D721Med (cell line): ENCODE measurements around the gene PKIB.

ENCODE experiments used
- DNase-seq: peaks from one replicate; pipeline ENCODE4 v3.0.0; 2011; ENCODE audit warnings: low spot score; ENCODE audit not compliant: insufficient read length
- FAIRE-seq: peaks from 2 replicates; lab custom pipeline; 2011; peaks lifted over from hg19 to GRCh38; lab: Jason Lieb, UNC
- CTCF ChIP-seq: IDR thresholded peaks from 2 replicates; pipeline ENCODE4 v1.5.1; 2012; ENCODE audit warnings: mild to moderate bottlenecking, control low read depth; ENCODE audit not compliant: insufficient read depth; ENCODE audit errors: missing control alignments

The PKIB gene

GRCh38 chr6:122692807-122693580 is 82.8 kb downstream of the PKIB start:
- FAIRE-seq (no peak), DNase-seq (no peak)
- no peak for TF ChIP-seq CTCF

DNA sequence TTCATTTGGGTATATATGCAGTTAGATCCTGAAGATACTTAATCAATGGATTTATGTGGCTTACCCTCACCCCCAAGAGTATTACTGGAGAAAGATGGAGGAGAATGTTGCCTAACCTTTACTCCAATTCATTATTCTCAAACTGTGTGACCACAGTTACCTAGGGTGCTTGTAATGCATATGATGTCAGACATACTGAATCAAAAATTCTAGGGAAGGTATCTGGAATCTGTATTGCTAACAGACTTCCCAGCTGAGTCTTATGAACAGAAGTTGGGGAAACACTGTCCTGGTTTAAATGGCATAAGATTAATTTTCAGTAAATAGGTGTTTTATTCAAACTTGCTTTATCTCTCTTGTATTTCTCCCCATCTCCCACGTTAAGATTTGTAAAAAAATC is 83.9 kb downstream of the PKIB start:
- no peak for TF ChIP-seq CTCF
- DNase-seq (no peak), FAIRE-seq (no peak)

- no peak for TF ChIP-seq CTCF
- DNase-seq (no peak), FAIRE-seq (no peak)
Measured at GRCh38 chr6:122694602-122695001, 84.4 kb downstream of the PKIB start.

GRCh38 chr6:122695188-122695587 is 85.0 kb downstream of the PKIB start:
- TF ChIP-seq CTCF = no peak
- no peak for DNase-seq
- FAIRE-seq = no peak

DNA sequence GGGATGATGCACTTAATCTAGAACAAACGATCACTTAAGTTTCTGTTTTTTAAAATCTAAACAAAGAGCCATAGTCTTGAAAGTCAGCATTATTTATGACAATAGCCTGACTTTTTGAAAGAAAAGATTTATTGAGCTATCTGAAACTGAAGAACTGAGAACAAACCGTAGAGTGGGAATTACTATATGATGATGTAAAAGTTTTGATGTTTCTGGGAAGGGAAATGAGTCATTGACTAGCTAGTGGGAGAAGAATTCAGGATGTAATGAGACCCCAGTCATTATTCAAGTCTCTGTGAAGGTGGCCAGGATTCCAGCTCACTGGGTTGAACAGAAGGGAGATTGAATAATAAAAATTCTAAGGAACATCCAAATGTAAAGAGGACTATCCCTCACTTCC is 85.9 kb downstream of the PKIB start:
- TF ChIP-seq CTCF = no peak
- no peak for DNase-seq
- no peak for FAIRE-seq

- DNase-seq = no peak
- no peak for FAIRE-seq
- TF ChIP-seq CTCF = no peak
Measured at GRCh38 chr6:122696853-122697252, 86.6 kb downstream of the PKIB start.

DNA sequence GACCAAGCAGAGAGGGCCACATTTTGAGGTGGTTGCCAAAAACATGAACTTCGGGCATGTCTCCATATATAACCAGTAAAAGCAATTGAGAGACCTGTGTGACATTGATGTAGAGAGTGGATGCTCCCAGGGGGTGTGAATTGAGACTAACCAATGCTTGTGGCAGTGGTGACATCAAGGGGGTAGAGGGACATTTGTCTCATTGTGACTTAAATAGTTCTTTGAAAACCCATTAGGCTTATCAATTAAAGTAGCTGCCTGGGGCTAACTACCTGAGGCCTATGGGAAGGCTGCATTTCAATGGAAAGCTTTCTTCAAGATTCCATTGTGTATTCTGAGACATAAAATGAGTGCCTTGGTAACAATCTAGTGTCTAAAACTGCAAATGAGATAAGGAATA is 87.3 kb downstream of the PKIB start:
- FAIRE-seq (no peak), DNase-seq (no peak)
- no peak for TF ChIP-seq CTCF
